SKM-1 treated with dmso at 0.1 percent for 144 hours (cell line): Measurements from ENCODE around the gene SCYGR4.

Source experiments
- DNase-seq: peaks from one replicate; lab custom pipeline; 2025; ENCODE audit not compliant: unreplicated experiment; lab: John Stamatoyannopoulos, UW

Gene SCYGR4

GRCh38 chr2:227613272-227613660 lies 4.0 kb upstream of the SCYGR4 start:
- DNase-seq = no peak

GRCh38 chr2:227614246-227614645 lies 3.1 kb upstream of the SCYGR4 start:
- no peak for DNase-seq

DNA sequence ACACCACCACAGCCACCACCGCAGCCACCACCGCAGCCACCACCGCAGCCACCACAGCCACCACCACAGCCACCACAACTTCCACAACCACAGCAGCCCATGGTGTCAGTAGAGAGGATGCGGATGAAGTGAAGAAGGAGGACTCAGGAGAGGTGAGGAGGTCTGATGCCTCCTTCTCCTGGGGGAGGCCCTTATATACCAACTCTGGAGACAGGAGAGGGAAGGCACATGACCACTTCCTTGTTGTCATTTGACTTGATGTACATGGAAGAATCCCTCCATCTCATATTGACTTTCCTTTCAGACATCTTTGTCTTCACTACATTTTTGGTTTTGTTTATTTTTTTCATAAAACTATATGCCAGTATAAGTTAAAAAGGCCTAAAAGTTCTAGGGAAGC lies 2.6 kb upstream of the SCYGR4 start, which contains the start of gene SCYGR3:
Gene SCYGR3 (minus strand): TSS at position 101 of the 400 bp plus-strand sequence. CDS start 0 bp downstream, at position 101.
- DNase-seq = no peak

GRCh38 chr2:227615181-227615580 lies 2.1 kb upstream of the SCYGR4 start:
- no peak for DNase-seq

GRCh38 chr2:227615906-227616305 lies 1.4 kb upstream of the SCYGR4 start:
- no peak for DNase-seq

GRCh38 chr2:227616631-227617030 lies 667 bp upstream of the SCYGR4 start:
- DNase-seq = no peak

- no peak for DNase-seq
These were observed 5.9 kb downstream of the SCYGR4 start for GRCh38 chr2:227623226-227623625.

DNA sequence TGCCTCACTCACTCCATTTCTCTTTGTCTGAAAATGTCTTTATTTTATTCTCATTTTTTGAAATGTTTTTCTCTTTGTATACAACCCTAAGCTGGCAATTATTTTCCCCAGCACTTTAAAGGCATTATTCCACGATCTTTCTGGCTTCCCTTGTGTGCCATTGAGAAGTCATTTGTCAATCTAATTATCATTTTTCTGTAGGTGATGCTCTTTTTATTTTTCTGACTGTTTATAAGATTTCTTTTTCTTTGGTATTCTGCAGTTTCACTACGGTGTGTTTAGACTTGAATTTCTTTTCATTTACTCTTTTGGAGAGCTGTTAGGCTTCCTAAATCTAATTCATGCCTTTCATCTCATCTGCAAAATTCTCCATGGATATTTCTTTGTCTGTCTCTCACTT lies 8.1 kb downstream of the SCYGR4 start:
- no peak for DNase-seq

- DNase-seq = no peak
These were observed 9.4 kb downstream of the SCYGR4 start for GRCh38 chr2:227626580-227627151.

DNA sequence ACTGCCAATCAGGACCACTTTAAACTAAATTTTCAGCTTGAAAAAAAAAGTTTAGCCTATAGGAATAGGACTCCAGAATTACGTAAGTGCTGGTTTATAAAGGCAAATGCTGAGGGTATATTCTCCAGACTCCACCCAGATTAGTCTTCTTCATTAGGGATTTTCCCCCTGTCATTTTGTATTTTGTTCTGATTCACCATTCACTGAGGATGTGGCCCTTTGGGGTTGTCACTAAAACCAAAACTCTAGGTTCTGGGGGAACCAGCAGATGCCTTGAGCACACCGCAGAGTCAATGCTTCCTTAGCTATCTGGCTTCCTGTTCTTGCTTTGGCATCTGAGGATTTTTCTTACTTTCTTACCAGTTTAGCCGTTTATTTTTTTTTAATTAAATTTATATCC lies 10.5 kb downstream of the SCYGR4 start:
- no peak for DNase-seq

GRCh38 chr2:227629435-227629834 lies 12.1 kb downstream of the SCYGR4 start:
- DNase-seq = no peak

DNA sequence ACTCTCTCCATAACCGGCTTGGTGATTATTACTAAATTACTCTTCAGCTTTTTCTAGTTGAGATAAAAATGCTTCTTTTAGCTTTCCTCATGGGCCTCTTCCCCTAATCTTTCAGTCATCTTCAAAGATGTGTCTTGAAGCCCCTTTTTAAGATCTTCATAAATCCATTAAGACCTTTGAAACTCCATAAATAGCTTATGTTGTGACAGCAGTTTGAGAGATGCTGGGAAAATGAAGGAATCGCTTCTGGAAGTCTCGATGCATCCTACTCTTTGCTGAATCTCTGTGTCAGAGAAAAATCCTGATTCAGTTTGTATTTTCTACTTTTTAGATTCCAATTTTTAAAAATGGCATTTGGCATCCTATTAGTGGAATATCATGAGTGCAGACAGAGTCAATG lies 13.0 kb downstream of the SCYGR4 start:
- DNase-seq = no peak

DNA sequence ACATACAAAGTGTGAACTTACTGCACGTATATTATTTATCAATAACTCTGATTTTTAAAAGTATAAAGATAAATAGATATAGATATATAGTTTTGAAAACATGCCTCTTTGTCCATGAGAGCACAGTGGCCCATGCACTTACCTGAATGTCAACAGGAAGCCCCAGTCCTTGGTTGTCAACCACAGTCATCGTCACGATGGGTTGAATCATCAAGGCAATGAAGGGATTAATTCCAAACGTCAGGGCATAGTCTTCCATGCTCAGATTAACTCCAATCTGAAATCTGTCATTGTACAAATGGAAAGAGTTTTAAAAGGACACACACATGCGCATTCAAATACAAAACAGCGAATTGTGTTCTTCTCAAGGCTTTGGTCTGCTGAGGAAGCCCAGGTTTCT lies 15.5 kb downstream of the SCYGR4 start:
- no peak for DNase-seq

GRCh38 chr2:227634201-227634600 lies 16.9 kb downstream of the SCYGR4 start:
- no peak for DNase-seq

- DNase-seq = no peak
These were observed 25.4 kb downstream of the SCYGR4 start for GRCh38 chr2:227642656-227643055.

- DNase-seq = no peak
These were observed 26.8 kb downstream of the SCYGR4 start for GRCh38 chr2:227643990-227644551.

- DNase-seq = no peak
These were observed 36.1 kb downstream of the SCYGR4 start for GRCh38 chr2:227653419-227653818.

GRCh38 chr2:227654426-227654825 lies 37.1 kb downstream of the SCYGR4 start:
- DNase-seq = no peak

DNA sequence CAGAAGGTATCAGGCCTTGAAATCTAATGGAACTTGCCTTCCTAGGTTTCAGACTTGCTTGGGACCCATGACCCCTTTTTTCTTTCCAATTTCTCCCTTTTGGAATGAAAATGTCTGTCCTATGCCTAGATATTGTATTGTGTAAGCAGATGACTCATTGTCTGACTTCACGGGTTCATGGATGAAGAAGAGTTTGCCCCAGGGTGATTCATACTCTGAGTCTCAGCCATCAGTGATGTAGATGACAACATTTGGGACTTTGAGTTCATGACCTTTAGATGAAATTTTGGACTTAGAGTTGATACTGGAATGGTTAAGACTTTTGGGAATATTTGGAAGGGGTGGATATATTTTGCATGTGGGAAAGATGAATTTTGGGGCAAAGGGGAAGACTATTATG lies 38.2 kb downstream of the SCYGR4 start:
- peak; percentile 35 for DNase-seq

DNA sequence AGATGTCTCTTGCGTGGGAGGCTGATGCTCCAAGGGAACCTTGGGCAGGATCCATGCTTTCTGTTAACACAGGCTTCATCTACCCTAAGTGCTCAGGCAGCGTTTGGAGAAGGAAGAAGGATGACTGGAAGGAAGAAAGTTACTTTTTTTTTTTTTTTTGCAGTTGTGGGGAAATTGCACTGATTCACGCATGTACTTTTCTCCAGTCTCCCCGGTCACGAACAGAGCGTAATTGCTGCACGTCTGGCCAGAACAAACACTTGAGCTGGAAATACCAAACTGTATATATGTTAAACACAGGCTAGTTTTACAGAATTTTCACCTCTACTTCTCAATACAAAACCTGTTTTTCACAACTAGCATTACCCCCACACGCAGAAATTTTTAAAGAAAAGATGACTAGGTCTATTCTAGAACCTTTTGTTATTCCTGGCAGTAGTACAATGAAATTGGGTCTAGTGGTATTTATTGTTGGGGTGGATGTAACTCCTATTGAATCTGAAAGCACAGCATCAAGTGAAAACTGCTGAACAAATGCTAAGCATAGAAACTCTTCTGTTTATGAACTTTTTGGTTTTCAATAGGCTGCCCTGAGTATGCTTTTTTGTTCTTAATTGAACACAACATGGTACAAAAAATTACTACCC lies 40.0 kb downstream of the SCYGR4 start:
- DNase-seq = no peak

GRCh38 chr2:227661025-227661649 lies 43.8 kb downstream of the SCYGR4 start:
- DNase-seq = no peak

DNA sequence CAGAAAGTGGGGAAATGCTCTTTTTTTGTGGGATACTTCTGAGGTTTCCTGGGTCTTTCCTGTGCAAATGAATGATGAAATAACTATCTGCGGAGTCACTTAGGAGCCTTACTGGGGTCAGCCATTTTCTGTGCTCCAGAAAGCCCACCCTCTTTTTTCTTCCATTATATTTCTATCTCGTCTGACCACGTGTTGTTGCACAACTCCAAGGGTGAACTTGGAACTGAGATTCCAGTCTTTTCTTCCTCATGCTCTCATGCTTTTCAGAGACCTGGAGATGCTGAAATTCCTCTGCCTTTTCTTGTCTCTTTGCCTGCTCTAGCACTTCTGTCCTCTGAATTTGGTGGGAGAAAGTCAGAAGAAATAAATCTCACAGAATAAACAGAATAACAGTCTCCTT lies 44.5 kb downstream of the SCYGR4 start:
- no peak for DNase-seq
